GM12892 (cell line): ENCODE results near the gene FAM9C.

ENCODE experiments used
- POLR2A ChIP-seq: IDR thresholded peaks from 2 replicates; pipeline ENCODE4 v1.6.1; 2011; ENCODE audit warnings: low read depth, low read length, control low read depth
- POLR2AphosphoS5 ChIP-seq: IDR thresholded peaks from 2 replicates; pipeline ENCODE4 v1.6.1; 2011; ENCODE audit warnings: low read depth, low read length, control low read depth
- TAF1 ChIP-seq: IDR thresholded peaks from 2 replicates; pipeline ENCODE4 v1.6.1; 2011; ENCODE audit warnings: low read depth, mild to moderate bottlenecking, control low read depth, low read length, borderline replicate concordance

DNA sequence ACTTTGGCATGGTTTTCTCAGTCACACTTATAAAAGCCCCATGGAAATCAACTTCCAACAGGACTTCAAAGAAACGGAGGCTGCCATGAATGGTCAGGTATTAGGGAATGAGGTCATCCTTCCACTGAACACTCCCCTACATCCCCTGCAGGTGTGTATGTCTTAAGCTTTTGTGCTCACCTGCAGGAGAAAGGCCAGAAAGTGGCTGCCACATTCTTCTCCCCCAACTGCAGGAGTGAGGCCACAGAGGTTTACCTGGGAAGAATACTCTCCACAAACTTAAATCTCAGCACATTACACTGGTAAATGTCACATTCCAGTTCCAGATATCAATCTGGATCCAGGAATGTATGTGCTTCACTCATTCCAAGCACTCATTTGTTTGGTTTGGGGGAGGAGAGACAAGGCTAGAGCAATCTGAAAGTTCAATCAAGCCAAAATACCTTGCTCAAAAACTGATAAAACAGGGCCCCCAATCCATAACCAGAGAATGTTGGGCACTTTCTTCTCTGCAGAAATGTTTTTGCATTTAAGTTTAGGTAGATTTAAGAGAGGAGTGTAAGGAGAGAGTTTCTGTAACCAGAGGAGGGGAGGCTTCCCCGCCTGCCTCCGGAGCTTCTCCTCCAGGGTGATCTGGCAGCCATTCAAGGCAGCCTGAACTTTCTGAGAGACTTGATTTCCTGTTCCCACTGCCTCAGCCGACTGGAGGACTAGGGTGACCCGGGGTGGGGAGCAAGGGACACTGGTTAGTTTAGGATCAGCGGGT, 15.4 kb downstream of the FAM9C start:
- TF ChIP-seq POLR2A (no peak), POLR2AphosphoS5 (no peak), TAF1 (no peak)
